ENCODE data around the gene DEPDC5.

Gene DEPDC5

DNA sequence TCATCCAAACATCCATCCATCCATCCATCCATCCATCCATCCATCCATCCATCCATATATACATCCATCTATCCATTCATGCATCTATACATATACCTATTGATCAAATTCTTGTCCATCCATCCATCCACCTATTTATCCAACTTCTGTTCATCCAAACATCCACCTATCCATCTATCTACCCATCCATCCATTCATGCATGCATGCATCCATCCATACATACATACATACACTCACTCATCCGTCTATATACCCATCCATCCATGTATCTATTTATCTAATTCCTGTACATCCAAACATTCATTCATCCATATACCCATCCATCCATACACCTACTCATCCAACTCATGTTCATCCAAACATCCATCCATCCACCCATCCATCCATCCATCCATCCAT is 171.2 kb downstream of the DEPDC5 start:
- no peak for DNase-seq (ENCODE audit: low spot score)

DNA sequence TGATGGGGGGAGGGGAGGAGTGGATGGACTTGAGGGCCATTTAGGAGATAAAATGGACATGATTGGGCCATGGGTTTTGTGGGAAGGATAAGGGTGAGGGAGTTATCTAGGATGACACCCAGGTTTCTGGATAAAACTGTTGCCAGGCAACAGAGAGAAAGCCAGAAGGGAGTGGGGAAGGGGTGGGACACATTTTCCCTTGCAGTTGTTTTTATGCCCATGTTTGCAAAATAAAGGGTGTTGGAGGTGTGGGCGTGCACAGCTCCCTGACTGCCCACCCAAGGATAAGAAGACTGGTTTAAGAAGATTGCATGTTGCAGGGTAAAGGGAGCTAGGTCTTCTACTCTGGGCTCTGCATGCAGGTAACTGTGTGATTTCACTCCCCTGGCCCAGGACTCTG is 172.2 kb downstream of the DEPDC5 start:
- DNase-seq (ENCODE audit: low spot score), result no peak

DNA sequence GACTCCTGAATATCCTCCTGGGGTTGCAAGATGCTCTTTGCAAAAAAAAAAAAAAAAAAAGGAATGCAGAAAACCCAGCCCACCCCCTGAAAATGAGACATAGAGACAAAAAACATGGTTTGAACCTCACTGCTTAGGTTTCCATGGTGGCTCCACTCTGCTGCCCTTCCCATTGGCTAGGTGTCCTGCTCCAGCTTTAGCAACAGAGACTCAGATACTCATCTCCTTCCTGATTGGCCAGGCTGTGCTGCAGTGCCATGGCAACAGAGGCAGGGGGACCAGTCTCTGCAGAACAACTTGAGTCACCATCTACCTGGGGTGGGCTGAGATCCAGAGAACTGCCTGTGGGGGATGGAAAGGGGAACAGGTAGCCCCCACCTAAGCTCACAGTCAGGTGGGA is 173.2 kb downstream of the DEPDC5 start:
- DNase-seq (ENCODE audit: low spot score), result peak; percentile 93

DNA sequence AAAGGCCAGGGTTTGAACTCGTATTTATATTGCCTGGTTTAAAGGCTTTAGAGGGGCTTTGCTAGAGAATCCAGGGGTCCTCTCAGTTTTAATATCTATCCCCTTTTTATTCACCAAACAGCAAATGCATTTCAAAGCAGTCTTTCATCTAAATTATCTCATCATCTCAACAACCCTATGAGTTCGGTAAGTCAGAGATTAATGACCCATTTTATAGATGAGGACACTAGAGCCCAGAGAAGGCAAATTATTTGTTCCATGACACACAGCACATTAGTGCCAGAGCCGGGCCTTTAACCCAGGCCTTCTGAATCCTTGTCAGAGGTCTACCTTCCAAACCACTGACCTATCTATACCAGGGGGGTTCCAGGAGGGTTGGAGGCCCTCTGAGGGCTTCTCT is 173.7 kb downstream of the DEPDC5 start:
- DNase-seq (ENCODE audit: low spot score), result no peak

DNA sequence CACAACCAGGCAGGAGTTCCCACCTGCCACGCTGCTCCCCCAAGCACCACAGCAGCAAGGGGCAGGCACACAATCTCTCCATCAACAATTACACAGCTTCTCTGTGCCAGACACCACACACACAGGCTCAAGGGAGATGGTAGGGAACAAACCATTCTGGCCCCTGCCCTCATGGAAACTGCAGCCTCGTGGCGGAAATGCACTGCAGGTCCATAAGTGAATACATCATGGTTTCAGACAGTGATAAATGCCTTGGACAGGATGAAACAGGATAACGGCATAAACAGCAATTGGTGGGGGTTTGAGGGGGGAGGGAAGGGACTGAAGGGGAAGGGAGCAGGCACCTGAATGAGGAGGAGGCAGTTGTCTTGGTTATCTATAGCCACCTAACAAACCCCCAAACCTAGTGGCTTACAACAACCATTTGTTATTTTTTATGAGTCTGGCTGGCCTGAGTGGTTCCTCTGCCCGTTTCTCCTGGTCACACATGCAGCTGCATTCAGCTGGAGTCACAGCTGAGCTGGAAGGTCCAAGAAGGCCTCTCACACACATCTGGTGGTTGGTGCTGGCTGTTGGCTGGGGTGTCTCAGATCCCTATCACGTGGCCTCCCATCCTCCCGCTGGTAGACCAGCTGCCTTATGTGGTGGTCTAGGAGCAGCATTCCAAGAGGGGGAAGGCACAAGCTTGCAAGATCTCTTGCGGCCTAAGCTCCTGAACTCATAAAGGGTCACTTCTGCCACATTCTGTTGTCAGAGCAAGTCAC is 175.5 kb downstream of the DEPDC5 start:
- DNase-seq (ENCODE audit: low spot score), result no peak

DNA sequence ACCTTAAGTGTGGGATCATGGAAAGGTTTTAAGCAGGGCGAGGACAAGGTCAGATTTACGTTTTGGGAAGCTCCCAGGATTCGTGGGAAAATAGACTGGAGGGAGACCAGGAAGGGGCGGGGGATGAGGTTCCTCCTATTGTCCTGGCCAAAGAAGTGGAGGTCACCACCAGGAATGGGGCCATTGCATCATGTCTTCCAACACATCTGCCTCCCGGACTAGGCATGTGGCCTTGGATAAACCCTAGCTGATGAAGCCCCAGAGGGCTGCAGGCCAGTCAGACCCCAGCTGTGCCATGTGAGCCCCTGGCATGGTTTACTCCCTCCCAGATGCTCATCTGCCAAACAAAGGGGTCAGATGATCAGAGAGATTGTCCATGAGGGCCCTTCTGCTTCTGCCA is 179.0 kb downstream of the DEPDC5 start:
- DNase-seq (ENCODE audit: low spot score), result no peak

DNA sequence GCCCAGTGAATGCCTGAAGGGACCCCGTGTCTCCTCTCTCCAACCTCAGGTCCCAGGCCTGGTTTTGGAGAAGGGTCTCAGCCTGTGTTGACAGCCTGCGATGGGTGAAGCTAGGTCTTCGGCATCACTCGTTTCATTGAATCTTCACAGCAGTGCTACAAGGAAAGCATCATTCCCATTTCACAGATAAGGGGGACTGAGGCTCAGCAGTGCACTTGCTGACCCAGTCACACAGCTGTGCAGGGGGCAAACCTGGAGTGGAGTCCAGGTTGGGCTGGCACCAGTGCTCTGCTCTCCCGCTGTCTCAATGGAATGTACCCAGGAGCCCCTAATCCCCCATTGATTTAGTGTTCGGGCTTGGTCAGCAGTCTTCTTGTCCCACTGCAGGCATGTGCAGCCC is 179.6 kb downstream of the DEPDC5 start:
- DNase-seq (ENCODE audit: low spot score), result no peak

DNA sequence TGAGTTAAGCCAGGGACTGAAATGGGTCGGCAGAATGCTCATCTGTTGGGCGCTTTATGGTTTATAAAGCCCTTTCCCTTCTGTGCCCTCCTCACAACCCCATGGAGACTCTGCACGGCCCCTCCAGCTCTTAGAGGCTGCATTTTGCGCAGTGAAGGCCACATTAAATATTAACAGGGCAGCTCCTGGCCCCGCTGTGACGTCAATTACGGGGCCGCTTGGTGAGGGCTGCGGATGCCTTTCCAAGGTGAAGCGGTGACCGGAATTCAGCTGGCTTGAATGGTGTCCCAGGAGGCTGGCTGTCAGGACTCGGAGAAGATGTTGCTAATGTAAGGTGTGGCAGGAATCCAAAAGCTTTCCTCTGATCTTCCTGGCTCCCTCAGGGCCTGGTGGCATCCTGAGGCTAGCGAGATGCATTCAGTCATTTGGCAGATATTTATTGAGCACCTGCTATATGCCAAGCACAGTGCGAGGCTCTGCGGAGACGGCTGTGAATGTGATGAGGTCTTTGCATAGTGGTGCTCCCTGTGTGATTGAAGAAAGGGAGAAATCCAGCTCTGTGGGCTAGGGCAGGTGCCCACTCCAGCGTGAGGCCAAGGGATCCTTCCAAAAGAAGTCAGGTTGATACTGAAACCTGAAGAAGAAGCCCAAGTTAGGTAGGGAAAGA is 180.1 kb downstream of the DEPDC5 start:
- no peak for DNase-seq (ENCODE audit: low spot score)

DNA sequence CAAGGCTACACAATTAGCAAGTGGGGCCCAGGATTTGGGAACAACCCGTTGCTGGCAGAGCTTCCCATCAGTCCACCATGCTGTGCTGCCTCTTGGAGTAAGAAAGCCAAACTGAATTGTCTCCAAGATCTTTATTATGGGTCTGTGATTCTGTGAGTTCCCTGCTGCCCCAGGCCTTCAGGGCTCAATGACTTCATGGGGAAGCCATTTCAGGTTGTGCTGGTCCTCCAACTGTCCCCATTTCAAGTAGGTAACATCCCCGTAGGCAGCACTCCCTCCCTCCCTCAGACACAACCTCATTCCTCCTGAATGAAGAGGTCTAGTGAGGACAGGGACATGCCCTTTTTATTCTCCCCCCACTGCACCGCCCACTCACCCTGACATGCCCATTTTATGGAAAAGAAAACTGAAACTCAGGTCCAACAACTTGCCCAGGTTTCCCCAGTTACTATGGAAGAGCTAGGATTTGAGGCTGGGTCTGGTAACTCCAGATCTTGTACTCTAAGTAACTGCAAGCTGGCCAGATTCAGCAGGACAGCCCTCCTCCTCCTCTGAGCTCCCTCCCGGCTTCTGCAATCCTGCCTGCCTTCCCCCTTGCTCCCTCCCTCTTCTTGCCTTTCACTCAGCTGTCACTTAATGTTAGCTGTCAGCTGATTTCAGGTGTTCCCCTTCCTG is 182.3 kb downstream of the DEPDC5 start:
- DNase-seq (ENCODE audit: low spot score), result no peak

DNA sequence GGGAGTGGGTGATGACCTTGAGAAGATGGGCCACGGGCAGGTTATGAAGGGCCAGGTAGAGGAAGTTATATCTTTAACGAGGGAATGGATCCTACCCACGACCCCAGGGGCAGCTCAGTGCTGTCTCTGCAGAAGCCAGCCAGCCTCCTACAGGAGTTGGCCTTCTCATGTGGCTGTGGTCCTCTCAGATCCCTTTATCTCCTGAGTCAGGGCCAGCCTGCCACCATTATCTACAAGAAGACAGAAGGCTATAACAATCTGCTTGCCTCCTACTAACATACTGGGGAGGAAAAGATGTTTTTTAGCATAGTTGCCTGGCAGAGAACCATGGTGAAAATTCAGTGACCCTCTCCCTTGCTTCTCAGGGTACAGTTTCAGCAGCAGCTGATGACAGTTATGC is 183.5 kb downstream of the DEPDC5 start:
- no peak for DNase-seq (ENCODE audit: low spot score)

DNA sequence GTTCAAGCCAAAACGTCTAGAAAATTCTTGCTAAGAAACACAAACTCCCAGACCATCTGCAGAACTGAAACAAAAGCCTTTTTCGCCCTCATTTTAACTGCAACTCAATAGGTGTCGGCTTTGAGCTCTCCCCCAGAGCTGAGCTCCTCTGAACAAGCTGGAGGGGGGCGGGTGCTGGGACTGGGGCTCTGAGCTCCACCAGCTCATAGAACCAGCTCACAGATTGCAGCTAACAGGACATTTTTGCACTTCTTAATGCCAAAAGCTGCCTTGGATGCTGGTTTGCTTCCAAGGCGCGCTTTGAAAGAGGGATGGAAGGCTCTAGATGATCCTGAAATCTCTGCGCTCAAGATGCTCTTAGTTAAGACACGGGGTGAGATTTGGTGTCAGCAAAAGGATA is 184.5 kb downstream of the DEPDC5 start:
- no peak for DNase-seq (ENCODE audit: low spot score)

DNA sequence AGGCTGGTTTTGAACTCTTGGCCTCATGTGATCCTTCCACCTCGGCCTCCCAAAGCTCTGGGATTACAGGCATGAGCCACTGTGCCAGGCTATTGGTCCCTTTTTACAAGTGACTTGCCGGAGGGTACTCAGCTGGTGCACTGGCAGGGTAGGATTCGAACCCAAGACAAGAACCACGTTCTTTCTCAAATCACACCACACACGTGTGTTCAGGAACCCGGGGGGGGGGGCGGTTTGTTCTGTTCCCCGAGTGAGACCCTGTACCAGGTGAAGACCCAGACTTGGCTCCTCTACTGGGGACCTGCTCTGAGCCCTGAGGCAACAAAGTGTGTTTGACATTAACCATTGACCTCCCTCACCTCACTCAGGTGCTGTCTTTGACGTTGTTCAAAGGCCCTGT is 186.7 kb downstream of the DEPDC5 start:
- no peak for DNase-seq (ENCODE audit: low spot score)

DNA sequence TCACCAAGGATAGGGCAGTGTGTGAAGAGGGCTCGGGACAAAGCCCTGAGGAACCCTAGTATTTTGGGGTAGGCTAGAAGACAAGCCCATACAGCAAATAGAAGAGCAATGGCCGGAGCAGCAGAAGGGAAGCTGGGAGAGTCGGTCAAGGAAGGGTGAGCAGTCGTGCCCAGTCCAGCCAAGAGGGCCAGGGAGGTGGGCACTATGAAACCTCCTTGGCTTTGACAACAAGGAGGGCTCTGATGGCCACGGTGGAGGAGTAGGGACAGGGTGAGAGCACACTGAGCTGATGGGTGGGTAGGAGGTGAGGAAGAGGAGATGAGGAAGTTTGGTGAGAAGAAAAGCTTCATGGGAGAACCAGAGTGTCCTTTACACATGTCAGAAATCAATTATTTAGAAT is 188.3 kb downstream of the DEPDC5 start:
- no peak for DNase-seq (ENCODE audit: low spot score)

DNA sequence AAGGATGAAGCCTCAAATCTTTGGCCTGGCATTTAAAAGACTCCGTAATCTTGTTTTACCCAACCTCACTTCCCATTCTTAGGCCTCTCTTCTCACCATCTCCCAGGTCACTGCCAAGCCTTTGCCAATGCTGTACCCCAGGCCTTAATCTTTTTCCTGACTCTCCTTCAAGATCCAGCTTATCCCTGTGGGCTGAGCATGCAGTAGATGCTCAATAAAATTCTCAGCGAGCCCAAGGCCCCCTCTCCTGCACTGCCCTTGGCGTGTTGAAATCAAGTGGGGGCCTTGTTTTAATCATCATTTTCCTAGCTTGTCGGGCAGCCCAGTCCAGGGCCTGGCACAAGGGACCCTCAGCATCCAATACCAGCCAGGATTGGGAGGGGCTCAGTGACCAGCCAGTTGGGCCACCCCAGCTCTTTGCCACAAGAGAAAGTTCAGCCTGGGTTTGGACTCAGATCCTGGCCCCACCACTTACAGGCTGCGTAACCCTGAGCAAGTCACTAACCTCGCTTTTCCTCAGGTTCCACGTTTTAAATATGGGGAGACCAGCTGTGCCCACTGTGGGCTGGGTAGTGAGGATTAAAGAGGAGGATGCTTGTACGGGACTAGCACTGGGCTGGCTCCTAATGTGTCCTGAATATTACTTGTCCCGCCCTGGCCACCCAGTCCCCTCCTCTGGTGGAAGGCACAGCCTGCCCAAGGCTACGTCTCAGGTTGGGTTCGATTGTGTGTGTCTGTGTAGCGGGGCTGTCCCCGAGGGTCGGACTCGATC is 189.6 kb downstream of the DEPDC5 start:
- DNase-seq (ENCODE audit: low spot score), result no peak

DNA sequence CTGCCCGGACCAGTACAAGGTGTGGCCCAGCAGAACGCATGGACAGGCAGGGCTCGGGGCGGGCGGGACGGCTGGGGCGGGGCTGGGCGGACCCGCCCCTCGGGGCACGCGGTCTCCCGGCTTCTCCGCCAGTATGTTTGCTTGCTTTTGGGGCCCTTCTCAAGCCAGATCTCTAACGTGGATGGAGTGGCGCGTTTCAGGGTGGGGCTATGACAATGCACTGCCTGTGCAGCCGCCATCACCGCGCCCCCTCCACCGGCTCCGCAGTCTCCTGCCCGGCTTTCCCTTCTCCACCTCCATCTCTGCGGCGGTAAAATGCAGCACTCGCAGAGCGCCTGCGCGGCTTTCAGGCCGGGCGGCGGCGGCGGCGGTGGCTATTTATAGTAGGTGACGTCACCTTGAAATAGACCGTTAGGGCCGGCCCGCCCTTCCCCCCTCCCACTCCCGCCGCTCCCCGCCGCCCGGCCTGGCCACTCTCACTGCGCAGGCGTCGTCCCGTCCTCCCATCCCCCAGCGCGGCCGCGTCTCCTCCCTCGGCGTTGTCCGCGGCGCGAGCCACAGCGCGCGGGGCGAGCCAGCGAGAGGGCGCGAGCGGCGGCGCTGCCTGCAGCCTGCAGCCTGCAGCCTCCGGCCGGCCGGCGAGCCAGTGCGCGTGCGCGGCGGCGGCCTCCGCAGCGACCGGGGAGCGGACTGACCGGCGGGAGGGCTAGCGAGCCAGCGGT is 190.3 kb downstream of the DEPDC5 start, which contains the start of gene YWHAH:
TSS of gene YWHAH (plus strand) at position 558 of the 722 bp plus-strand sequence. CDS start 199 bp downstream, outside the sequence.
- peak; percentile 98 for DNase-seq (ENCODE audit: low spot score)

DNA sequence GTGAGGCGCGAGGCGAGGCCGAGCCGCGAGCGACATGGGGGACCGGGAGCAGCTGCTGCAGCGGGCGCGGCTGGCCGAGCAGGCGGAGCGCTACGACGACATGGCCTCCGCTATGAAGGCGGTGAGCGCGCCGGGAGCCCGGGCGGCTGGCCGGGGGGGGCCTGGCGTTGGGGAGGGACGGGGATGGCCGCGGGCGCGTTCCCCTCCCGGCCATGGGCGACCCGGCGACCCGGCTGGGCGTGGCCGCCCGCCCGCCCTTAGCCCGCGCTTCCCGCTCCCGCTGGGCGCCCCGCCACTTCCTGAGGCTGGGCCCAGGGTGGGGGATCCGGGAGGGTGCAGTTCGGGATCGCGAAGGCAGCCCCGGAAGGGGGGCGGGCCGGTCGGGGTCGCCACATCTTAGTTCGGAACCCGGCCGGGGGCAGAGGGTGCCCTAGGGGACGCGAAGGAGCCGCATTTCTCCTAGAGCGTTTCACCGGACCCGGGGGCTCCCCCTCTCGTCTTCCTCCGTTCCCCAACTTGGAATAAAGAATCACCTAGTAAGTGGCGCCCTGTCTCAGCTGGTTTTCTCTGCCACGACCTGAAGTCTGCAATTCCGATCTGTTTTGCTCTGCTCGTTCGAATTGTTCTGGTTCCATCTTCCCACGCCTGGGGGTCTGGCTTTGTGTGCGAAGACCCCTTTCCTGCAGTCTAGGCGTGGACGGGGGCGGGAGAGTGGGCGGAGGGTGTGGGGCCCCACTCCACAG is 191.1 kb downstream of the DEPDC5 start:
- DNase-seq (ENCODE audit: low spot score), result peak; percentile 72

DNA sequence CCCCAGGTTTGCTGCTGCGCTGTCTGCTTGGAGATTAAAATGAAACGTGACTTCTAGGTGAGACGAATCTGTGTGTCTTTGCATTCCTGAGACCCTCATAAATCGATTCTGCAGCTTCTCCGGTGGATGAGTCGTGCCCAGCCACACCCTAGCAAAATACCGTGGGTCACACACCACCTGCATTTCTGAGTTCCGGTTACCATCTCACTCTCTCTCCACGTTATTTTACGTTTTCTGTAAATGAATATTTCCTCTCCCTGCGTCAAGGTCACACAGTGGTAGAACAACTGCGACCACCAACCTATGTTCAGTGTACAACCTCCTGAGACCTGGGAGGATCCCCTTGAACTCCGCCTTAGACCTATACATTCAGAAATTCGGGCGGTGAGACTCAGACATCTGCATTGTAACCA is 191.6 kb downstream of the DEPDC5 start:
- no peak for DNase-seq (ENCODE audit: low spot score)

DNA sequence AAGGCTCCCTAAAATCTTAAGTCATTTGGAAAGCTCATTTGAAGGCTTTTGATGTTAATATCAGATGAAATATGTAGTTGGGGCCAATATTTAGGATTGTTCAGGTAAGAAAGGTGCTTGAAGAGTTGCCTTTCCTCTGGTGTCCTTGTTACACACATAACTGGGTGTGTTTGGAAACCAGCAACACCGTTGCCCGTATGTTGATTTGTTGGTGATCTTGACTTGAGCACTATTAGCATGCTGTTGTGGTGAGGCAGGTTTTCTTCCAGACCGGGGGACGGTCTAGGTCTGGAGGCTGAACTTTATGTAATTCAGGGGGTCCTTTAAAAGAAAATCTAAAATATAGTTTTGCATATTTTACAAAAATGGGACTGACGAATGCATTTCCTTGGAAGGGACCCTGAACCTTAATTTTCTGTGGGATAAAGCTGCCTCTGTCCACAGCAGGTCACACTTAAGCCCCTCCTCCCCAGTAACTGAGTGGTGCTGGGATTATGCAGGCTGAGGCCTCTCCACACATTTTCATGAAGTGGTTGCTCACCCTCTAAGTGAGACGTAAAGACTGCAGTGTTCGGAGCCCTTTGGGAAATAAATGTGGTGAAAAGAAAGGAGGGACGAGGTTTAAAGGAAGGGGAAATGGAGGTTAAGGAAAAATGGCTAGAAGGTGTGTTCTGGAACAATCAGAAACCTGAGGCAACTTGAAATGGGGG is 192.3 kb downstream of the DEPDC5 start:
- no peak for DNase-seq (ENCODE audit: low spot score)

DNA sequence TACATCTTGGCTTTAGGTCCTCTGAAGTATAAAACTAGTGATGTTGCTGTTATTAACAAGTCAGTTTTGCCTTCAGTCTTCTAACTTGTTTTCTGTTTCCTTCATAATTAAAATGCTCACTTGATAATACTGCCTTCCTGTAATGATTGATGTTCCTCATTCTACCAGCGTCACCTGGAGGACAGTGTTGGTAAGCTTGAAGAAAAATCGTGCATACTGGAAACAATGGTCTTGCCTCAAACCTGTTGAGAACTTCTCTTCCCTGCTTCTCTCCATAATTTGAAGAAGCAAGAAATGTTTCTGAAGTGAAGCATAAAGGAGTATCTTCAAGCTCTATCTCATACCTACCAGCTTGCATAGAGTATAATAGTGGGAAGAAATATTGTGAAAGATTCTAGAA is 193.5 kb downstream of the DEPDC5 start:
- no peak for DNase-seq (ENCODE audit: low spot score)

DNA sequence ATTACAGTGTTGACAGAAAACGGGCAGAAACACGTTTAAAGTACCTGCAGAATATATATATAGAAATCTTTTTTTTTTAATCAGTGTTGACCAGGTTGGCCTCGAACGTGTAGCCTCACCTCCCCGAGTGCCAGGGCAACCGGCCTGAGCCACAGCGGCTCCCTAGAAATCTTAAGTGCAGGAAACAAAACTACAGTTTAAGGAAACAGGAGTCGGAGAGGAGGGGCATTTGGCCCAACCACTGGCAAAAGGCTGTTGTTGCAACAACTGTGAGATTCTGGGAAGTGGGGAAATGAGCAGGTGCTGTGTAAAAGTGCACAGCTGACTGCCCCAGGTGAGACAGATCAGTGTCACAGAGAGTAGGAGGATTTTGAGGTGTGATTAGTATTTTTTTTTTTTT is 194.2 kb downstream of the DEPDC5 start:
- DNase-seq (ENCODE audit: low spot score), result no peak

All from iPS-NIHi11 (cell line).